ENCODE measurements around the gene HSCB. TPM values are rescaled to one million over a fixed set of nuclear protein-coding genes. Genes with fewer than 3 reads are reported as not detected.

Gene HSCB
- total and polyA plus RNA-seq, 2 donors = 13.2 to 20.7 TPM

DNA sequence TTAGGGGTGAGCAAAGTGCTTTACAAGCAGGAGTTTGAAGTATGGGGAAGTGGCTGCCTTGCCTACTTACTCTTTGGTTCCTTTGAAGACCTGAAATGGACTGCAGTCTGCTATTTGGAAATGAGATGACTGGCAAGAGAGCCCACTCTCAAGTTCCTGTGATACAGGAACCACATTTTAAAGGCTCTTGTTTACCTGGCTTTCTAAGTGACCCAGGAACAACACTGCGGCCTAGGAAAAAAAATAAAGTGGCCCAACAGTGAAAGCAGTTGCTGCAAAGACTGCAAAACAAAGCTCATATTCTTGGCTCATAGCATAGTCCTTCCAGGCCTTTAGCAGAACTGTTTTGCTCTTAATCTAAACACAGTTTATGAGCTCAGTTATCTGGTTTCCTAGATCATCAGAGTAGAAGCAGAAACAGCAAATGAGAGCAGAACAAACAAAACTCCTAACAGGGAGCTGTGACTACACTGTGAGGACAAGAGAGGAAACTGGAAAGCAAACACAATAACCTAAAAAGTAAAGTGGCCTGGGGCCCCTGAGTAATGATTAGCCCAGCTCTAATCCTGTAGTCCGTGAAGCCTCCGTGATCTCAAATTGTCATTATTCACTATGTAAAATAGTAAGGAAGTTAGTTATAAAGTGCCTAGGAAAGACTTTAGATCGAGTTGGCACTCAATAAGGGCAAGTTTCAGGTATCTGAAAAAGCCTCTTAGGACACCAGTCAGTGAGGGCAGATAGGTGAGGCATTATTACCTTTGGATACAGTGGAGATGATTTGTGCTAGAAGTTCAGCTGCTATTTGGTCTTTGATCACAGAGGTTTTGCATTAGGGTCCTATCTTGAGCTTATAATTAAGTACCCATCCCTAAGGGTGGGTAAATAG is 42.2 kb downstream of the HSCB start:
- 25% methylated on average over 4 of the region's 4 CpGs for WGBS
- peak overlapping the region; percentile 93 for H3K27ac ChIP-seq (ENCODE audit: low read depth)
- H3K4me3 ChIP-seq (ENCODE audit: low read depth, low read length) = no peak overlapping the region
- peaks cover 11% of the 10 kb centered on the region for H3K36me3 ChIP-seq (ENCODE audit: insufficient read depth)
- H3K4me1 ChIP-seq (ENCODE audit: insufficient read depth) = no peaks in the 10 kb centered on the region
- DNase-seq (ENCODE audit: extremely low spot score) = no peak

DNA sequence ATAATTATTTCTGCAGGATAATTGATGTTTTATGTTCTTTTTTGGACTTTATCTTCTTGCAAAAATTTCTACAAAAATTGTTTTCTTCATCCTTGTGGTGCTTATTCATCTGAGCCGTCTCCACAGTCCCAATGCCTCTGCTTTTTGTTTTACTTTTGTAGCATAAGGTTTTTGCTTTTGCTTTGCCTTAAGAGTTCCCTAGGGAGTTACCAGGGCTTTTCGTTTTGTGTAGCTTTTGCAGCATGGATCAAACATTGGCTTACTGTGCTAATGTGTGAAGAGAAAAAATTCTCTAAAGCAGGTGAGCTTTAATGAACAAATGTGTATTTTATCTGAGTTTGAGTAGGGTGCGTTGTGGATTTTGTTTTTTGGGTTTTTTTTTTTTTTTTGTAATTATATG is 46.8 kb downstream of the HSCB start:
- H3K4me3 ChIP-seq (ENCODE audit: low read depth, low read length) = no peak overlapping the region
- H3K4me1 ChIP-seq (ENCODE audit: insufficient read depth) = no peaks in the 10 kb centered on the region
- WGBS = 55% methylated on average over 3 of the region's 3 CpGs
- no peak overlapping the region for H3K27ac ChIP-seq (ENCODE audit: low read depth)
- H3K36me3 ChIP-seq (ENCODE audit: insufficient read depth) = peaks cover 3% of the 10 kb centered on the region
- no peak for DNase-seq (ENCODE audit: extremely low spot score)

DNA sequence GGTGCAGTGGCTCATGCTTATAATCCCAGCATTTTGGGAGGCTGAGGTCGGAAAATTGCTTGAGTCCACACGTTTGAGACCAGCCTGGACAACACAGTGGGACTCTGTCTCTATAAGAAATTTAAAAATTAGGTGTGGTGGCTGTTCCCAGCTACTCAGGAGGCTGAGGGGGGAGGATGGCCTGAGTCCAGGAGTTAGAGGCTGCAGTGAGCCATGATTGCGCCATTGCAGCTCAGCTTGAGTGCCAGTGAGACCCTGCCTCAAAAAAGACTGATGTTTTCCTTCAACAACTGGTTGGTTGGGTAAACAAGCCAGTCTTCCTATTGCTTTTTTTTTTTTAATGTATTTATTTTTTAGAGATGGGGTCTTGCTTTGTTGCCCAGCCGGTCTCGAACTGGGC is 49.3 kb downstream of the HSCB start:
- 95% methylated on average over 5 of the region's 5 CpGs for WGBS
- Histone ChIP-seq H3K36me3 (ENCODE audit: insufficient read depth) (peaks cover 5% of the 10 kb centered on the region), H3K27ac (ENCODE audit: low read depth) (no peak overlapping the region), H3K4me3 (ENCODE audit: low read depth, low read length) (no peak overlapping the region), H3K4me1 (ENCODE audit: insufficient read depth) (no peaks in the 10 kb centered on the region)
- no peak for DNase-seq (ENCODE audit: extremely low spot score)

DNA sequence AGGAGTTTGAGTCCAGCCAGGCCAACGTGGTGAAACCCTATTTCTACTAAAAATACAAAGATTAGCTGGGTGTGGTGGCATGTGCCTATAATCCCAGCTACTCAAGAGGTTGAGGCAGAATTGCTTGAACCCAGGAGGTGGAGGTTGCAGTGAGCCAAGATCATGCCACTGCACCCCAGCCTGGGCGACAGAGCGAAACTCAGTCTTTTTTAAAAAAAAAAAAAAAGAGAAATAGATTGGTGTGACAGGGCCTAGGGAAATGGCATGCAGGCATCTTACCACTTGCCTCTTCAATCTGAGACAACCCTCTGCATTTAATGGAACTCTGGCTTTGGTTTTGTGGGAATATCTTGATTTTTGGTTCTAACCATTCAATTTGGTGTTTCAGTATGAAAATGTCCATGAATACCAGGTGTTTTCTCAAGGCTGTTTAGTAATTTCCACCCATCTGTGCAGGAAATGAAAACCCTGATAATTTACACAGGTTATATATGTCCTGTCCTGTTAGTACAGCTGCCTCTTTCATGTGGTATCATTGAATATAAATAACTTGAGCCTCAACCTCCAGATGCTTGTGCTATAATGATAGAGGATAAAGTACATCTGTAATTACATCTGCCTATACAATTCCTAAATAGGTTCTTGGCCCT is 50.1 kb downstream of the HSCB start:
- DNase-seq (ENCODE audit: extremely low spot score) = no peak
- Histone ChIP-seq H3K27ac (ENCODE audit: low read depth) (peak overlapping the region; percentile 50), H3K4me3 (ENCODE audit: low read depth, low read length) (no peak overlapping the region), H3K4me1 (ENCODE audit: insufficient read depth) (no peaks in the 10 kb centered on the region), H3K36me3 (ENCODE audit: insufficient read depth) (peaks cover 5% of the 10 kb centered on the region)
- WGBS = 64% methylated on average over 3 of the region's 3 CpGs

DNA sequence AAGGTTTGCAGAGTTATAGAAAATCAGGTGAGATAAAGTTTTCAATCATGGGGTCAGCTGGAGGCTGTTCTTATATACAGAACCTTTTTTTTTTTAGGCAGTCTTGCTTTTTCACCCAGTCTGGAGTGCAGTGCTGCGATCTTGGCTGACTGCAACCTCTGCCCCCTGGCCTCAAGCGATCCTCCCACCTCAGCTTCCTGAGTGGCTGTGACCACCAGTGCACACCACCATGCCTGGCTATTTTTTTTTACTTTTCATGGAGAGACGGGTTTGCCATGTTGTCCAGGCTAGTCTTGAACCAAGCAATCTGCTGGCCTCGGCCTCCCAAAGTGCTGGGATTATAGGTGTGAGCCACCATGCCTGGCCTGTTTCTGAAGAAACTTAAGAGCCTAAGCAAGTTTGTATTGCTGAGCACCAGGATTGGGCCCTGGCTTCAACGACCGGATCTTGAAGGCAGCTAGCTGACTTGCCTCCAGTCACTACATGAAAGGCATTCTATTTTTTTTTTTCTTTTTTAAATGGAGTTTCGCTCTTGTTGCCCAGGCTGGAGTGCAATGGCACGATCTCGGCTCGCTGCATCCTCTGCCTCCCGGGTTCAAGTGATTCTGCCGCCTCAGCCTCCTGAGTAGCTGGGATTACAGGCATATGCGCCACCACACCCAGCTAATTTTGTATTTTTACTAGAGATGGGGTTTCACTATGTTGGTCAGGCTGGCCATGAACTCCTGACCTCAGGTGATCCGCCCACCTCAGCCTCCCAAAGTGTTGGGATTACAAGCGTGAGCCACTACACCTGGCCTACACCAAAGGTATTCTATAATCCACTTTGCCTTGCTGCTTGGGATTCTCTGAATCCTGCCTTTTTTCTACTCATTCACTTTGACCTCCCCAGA is 50.9 kb downstream of the HSCB start:
- Histone ChIP-seq H3K4me3 (ENCODE audit: low read depth, low read length) (no peak overlapping the region), H3K27ac (ENCODE audit: low read depth) (no peak overlapping the region), H3K36me3 (ENCODE audit: insufficient read depth) (peaks cover 7% of the 10 kb centered on the region), H3K4me1 (ENCODE audit: insufficient read depth) (no peaks in the 10 kb centered on the region)
- WGBS = 88% methylated on average over 15 of the region's 15 CpGs
- DNase-seq (ENCODE audit: extremely low spot score) = no peak

DNA sequence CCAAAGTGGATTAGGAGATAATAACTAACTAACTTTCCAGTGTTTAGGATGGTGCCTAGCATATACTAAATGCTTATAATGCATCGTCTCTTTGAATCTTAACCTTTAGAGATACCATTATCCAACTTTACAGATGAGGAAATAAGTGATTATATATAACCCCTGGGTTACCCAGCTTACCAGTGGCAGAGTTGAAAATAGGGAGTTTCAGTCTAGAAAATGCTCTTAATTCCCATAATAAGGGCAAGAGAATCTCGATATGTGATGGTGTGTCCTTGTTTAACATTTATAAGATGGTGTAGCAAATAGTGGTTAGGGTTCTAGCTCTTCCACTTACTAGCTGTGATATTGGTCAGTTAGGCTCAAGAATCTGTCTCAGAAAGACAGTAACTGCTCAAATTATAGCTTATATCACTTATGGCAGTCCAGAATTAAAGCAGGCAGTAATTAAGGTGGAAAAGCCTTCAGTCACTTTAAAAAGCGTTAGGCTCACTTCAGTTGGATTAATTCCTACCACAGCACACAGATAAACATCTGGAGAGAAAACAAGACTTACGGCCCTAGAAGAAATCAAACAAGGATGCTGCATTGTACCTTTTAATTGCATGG is 52.2 kb downstream of the HSCB start:
- no peak overlapping the region for H3K27ac ChIP-seq (ENCODE audit: low read depth)
- WGBS = 63% methylated on average over 4 of the region's 4 CpGs
- no peak for DNase-seq (ENCODE audit: extremely low spot score)
- no peaks in the 10 kb centered on the region for H3K4me1 ChIP-seq (ENCODE audit: insufficient read depth)
- peaks cover 4% of the 10 kb centered on the region for H3K36me3 ChIP-seq (ENCODE audit: insufficient read depth)
- no peak overlapping the region for H3K4me3 ChIP-seq (ENCODE audit: low read depth, low read length)

DNA sequence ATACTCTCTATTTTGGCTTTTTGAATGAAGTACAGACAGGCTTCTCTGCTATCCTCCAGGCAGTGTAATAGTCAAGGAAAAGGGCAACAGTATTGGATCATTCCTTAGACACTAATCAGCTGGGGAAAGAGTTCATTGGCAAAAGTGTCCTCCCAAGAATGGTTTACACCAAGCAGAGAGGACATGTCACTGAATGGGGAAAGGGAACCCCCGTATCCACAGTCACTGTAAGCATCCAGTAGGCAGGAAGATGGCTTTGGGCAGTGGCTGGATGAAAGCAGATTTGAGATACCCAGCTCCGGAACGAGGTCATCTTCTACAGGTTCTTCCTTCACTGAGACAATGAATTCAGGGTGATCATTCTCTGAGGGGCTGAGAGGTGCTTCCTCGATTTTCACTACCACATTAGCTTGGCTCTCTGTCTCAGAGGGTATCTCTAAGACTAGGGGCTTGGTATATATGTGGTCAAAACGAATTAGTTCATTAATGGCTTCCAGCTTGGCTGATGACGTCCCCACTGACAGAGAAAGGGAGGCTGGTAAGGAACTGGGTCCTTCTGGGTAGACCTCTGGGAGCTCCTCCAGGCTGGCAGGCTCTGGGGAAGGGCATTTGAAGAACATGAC is 53.3 kb downstream of the HSCB start:
- WGBS = 82% methylated on average over 6 of the region's 6 CpGs
- no peak overlapping the region for H3K27ac ChIP-seq (ENCODE audit: low read depth)

DNA sequence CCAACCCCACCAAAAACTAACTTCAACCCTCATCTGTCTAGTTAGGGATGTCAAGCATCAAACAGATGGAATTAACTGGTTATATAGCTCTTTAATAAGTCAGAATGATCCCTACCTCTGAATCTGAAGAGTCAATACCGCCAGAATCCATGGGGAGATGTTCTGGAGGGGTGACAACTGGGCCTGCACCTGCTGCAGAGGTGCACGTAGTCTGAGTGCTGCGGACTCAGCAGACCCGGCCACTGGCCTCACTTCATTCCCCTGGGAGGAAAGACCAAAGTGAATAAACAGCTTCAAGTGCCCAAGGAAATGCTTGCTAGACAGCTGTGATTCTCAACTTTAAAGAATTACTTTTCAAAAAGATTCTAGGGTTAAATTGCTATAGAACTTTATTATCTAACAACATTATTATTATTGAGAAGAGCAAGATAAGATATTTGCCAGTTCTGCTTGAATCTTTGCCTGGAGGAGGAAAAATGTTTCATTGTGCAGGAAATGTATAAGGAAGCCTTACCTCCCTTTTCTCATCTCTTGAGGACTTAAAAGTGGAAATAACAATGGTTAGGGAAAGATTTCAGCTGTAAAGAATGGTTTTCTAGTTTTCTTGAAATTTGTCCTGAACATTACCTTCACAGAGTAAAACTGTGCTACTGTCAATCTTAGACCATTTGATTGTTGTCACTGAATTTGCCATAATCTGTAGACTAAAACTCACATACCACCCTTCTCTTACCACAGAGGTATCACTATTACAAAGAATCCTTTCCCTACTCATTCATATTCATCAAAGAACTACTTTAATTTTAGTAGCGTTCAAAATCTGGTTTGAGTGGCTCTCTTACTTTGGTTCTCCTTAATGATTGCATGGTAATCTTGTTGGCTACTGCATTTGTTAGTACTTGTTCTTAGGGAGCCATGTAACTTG is 54.4 kb downstream of the HSCB start:
- H3K36me3 ChIP-seq (ENCODE audit: insufficient read depth) = peaks cover 4% of the 10 kb centered on the region
- DNase-seq (ENCODE audit: extremely low spot score) = no peak
- no peak overlapping the region for H3K27ac ChIP-seq (ENCODE audit: low read depth)
- WGBS = 89% methylated on average over 5 of the region's 5 CpGs
- H3K4me3 ChIP-seq (ENCODE audit: low read depth, low read length) = no peak overlapping the region
- H3K4me1 ChIP-seq (ENCODE audit: insufficient read depth) = no peaks in the 10 kb centered on the region

More for the DNA sequence above, 53.3 kb downstream of the HSCB start:
- H3K4me1 ChIP-seq (ENCODE audit: insufficient read depth) = no peaks in the 10 kb centered on the region
- H3K36me3 ChIP-seq (ENCODE audit: insufficient read depth) = peaks cover 4% of the 10 kb centered on the region
- H3K4me3 ChIP-seq (ENCODE audit: low read depth, low read length) = no peak overlapping the region
- DNase-seq (ENCODE audit: extremely low spot score) = no peak

DNA sequence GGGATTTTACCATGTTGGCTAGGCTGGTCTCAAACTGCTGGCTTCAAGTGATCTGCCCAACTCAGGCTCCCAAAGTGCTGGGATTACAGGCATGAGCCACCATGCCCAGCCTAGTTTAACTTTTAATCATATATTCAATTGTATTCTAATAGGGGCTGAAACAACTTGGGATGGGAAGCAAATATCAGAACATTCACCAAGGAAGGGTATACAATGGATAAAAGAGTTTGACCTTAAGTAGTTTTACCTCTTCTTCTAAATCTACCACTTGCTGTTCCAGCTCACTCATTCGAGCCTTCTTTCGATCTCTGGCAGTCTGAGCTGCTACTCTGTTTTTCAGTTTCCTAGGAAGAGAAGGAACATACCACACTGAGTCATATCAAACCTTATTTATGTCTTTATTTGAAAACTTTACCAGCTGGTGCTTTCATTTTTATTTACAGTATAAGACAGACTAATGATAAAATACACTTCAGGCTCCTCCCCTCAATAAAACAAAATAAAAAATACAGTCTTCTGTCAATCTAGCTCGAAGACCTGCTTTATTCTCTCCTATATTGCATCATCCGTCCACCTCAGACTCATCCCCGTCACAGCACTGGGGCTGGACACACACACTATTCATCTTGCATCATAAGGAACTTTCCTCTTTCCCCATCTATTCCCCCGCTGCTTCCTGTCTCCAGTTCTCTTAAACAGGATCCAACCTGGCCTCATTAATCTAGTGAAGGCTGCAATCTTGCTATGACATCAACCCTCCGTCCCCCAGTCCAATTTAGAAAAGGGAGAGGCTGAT is 57.2 kb downstream of the HSCB start:
- Histone ChIP-seq H3K36me3 (ENCODE audit: insufficient read depth) (peaks cover 4% of the 10 kb centered on the region), H3K4me1 (ENCODE audit: insufficient read depth) (no peaks in the 10 kb centered on the region), H3K27ac (ENCODE audit: low read depth) (peak overlapping the region; percentile 100), H3K4me3 (ENCODE audit: low read depth, low read length) (peak overlapping the region; percentile 92)
- peak; percentile 40 for DNase-seq (ENCODE audit: extremely low spot score)
- whole genome bisulfite sequencing = 3% methylated on average over 7 of the region's 7 CpGs

DNA sequence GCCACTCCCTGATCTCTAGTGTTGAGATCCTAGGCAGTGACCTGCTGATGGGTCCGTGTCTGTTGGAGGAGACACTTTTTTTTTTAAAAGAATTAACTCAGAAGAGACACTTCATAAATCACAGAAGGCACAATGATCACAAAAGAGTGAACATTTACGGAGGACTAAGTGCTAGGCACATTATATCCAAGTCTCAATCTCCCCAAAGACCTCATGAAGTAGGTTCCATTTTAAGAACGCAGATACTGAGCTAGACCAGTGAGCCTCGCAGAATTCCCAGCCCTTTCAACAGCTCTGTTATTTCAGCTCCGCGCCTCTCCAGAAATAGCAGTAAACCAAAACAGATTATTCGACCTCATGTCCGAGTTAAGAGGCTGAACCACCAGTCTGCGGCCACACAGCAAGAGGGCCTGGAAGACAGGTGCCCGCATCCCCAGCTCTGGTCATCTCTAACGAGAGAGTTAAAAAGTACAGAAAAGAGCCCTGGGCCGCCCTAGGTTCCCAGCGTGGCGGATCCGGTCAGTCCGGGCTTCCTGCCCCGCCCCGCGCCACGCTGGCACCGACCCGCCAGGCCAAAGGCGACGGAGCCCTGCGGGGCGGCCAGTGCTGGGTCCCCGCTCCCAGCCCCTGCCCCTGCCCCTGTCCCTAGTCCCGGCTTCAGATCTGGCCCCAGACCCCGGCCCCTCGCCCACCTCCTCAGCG is 57.9 kb downstream of the HSCB start:
- peak overlapping the region; percentile 100 for H3K27ac ChIP-seq (ENCODE audit: low read depth)
- H3K4me1 ChIP-seq (ENCODE audit: insufficient read depth) = no peaks in the 10 kb centered on the region
- H3K36me3 ChIP-seq (ENCODE audit: insufficient read depth) = peaks cover 4% of the 10 kb centered on the region
- WGBS = under 1% methylated on average over 31 of the region's 31 CpGs
- DNase-seq (ENCODE audit: extremely low spot score) = no peak
- peak overlapping the region; percentile 92 for H3K4me3 ChIP-seq (ENCODE audit: low read depth, low read length)

Data from urinary bladder (tissue), 4 donors.